D721Med (cell line): ENCODE measurements around the gene NANOS3.

Experiments
- DNase-seq: peaks from one replicate; pipeline ENCODE4 v3.0.0; 2011; ENCODE audit warnings: low spot score; ENCODE audit not compliant: insufficient read length
- FAIRE-seq: peaks from 2 replicates; lab custom pipeline; 2011; peaks lifted over from hg19 to GRCh38; lab: Jason Lieb, UNC
- TF ChIP-seq, protein P1 (sequence below): IDR thresholded peaks from 2 replicates; pipeline ENCODE4 v1.5.1; 2012; ENCODE audit warnings: mild to moderate bottlenecking, control low read depth; ENCODE audit not compliant: insufficient read depth; ENCODE audit errors: missing control alignments

Gene NANOS3

DNA sequence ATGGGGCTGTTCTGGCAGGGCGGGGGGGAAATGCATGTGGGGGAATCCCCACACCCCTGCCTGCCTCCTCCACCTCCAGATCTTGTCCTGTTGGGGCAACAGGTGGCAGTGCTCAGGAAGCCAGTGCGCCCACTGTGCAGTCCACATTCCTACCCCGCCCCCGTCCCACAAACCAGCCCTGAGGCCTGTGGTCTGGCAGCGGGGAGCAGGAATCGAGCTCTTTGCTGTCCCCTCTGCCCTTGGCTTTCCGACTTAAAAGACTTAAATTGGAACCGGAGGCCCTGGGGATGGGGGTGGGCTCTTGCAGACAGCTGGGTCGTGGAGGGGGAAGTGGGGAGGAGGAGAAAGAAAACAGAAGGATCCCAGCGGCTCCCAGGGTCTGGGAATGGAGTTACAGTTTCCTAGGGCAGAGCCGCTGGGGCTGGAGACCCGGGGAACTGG is 4.3 kb downstream of the NANOS3 start:
- FAIRE-seq = no peak
- no peak for DNase-seq
- TF ChIP-seq, protein P1, sequence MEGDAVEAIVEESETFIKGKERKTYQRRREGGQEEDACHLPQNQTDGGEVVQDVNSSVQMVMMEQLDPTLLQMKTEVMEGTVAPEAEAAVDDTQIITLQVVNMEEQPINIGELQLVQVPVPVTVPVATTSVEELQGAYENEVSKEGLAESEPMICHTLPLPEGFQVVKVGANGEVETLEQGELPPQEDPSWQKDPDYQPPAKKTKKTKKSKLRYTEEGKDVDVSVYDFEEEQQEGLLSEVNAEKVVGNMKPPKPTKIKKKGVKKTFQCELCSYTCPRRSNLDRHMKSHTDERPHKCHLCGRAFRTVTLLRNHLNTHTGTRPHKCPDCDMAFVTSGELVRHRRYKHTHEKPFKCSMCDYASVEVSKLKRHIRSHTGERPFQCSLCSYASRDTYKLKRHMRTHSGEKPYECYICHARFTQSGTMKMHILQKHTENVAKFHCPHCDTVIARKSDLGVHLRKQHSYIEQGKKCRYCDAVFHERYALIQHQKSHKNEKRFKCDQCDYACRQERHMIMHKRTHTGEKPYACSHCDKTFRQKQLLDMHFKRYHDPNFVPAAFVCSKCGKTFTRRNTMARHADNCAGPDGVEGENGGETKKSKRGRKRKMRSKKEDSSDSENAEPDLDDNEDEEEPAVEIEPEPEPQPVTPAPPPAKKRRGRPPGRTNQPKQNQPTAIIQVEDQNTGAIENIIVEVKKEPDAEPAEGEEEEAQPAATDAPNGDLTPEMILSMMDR = no peak

DNA sequence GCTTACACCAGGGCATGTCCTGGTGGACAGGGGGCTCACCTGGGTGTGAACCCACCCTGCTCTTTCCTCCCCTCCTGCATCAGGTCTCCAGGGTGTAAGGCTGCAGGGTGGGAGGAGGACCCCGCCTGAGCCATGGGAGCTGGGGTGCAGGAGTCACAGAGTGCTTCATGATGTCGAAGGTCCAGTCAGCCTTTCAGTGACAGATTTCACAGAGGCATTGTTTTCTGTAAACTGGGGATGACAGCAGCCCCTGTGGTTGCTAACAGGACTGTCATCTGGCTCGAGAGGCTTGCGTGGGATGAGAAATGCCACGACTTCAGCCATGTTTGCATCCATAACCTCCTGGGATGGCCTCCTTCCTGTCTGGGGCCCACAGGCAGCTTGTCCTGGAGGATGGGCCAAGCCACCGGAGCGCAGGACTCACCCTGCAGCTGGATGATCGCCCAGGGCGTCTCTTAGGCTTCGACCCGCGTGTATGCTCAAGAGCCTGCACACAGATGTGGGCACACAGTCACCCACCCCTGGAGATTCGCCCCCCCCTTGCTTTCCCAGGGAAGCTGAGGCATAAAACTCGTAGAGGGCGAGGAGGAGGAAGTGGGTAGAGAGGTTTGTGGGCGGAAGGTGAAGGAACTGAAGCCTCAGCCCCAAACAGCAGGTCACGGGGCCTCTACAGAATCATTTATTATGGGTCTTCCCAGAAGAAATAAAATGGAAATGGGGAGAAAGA is 4.9 kb downstream of the NANOS3 start:
- DNase-seq = no peak
- TF ChIP-seq, protein P1 = no peak
- no peak for FAIRE-seq

DNA sequence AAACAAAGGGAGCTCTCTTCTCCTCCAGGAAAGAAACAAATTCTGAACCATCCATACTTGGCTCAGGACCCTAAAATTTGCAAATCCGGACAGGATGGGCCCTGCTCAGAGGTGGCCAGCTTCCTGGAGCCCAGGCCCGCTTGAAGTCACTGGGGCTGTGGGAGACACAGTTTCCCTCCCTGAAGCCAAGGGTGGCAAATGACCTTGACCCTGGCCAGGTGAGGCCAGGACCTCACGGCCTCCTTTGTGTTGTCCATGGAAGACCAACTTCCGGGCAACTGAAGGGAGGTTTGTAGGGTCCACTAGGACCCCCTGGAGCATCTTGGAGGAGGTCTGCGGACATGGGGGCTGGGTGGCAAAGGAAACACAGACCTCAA is 5.5 kb downstream of the NANOS3 start:
- TF ChIP-seq, protein P1 = no peak
- DNase-seq = no peak
- FAIRE-seq = no peak

DNA sequence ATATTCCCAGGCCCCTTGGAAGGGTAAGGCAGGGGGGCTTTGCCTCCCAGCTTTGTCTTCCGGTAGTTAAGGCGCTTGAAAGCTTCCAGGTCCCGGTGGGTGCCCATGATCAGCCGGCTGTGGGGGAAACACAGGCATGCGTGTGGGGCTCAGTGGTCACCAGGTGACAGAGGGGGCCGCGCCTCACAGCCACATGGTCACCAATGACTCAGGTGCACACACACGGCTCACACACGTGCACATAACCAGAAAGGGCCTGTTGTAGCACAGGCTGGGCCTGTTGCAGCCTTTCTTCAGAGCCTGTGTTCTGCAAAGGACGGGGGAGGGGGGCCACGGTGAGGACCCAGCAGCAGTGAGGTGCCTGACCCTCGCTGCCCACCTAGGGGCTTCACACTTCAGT is 5.9 kb downstream of the NANOS3 start:
- DNase-seq (no peak), FAIRE-seq (no peak)
- TF ChIP-seq, protein P1 = no peak

DNA sequence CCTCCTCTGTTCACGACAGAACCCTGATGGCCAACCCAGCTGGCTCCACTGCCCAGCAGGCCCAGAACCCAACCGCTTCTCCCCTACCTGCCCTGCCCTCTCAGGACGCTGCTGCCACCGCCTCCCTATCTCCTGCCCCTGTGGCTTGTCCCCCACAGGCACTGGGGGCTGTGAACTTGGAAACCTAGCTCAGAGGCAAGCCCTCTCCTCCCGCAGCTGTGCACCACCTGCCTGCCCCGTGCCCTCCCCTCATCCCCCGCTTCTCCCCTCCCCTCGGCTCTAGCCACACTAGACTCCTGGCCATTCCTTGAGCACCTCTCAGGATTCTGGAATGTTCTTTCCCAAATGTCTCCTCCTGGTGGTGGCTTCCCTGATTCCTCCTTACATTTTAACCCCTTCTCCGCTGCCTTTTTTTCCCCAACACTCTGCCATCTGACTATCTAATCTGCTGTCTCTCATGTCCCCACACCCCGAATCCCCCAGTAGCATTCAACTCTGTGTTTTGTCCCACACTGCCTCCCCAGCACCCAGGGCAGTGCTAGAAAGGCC is 6.7 kb downstream of the NANOS3 start:
- no peak for FAIRE-seq
- no peak for DNase-seq
- TF ChIP-seq, protein P1 = peak; percentile 1

DNA sequence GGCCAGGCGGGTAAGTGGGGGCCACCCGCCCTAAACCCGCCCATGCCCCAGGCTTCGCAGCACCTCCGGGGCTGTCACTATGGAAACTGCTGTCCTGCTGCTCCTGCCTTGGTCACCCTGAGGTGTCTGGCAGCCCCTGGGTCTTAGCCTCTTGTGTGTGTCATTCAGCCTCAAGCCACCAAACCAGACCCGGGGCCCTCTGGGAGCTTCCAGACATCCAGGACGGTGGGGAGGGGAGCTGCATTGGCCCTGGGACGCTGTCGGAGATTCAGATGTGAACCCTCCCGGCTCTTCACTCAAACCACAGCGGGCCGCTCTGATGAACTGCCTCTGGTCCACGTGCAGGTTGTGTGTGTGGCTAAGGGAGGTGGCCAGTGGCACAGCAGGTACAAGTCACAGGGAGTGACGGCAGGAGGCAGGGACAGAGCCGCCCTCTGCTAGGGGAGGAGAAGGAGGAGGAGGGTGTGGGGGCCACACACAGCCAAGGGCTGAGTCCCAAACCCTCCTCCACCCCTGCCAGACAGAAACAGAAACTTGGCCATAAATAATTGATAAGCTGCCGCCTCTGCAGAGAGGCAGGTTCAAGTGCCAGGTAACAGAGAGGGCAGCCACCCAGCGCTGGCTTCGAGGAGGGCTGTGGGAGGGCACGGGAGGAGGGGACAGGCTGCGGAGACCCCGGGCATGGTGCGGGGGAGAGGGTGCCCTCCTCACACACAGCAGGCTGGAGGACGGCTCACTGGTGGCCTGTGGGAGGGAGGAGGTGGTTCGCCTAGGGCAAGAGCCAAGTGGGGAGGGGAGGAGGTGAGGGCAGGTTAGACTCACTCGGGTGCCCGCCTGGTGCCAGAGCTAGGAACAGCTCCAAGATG is 8.0 kb downstream of the NANOS3 start:
- DNase-seq (no peak), FAIRE-seq (no peak)
- TF ChIP-seq, protein P1 = no peak
